Neural progenitor cell (in vitro differentiated cells): ENCODE results near the gene SPAG8. TPM values are rescaled to one million over a fixed set of nuclear protein-coding genes. Genes with fewer than 3 reads are reported as not detected.

Experiments used
- DNase-seq: peaks from one replicate; pipeline ENCODE4 v3.0.0-alpha.2; 2016; ENCODE audit warnings: low spot score
- H2AFZ ChIP-seq: fragments of 200-600 bp; sonication (generic); replicated peaks from 2 replicates; pipeline ENCODE4 v1.6.1; 2016; ENCODE audit warnings: antibody characterized with exemption
- H3F3A ChIP-seq: fragments of 200-600 bp; sonication (generic); 2 replicates; pipeline ENCODE4 v1.6.1; 2016; ENCODE audit warnings: antibody characterized with exemption, low read depth
- H3K27ac ChIP-seq: fragments of 200-600 bp; sonication (generic); 2 replicates; pipeline ENCODE4 v1.5.1; 2016; ENCODE audit warnings: mild to moderate bottlenecking
- H3K27me3 ChIP-seq: fragments of 200-600 bp; sonication (generic); 2 replicates; pipeline ENCODE4 v1.6.1; 2016; ENCODE audit warnings: mild to moderate bottlenecking, moderate library complexity
- H3K36me3 ChIP-seq: fragments of 200-600 bp; sonication (generic); 2 replicates; pipeline ENCODE4 v1.5.1; 2016
- H3K4me1 ChIP-seq: fragments of 200-600 bp; sonication (generic); 2 replicates; pipeline ENCODE4 v1.6.1; 2016; ENCODE audit warnings: mixed run types
- H3K4me2 ChIP-seq: fragments of 200-600 bp; sonication (generic); 2 replicates; pipeline ENCODE4 v1.6.1; 2016
- H3K4me3 ChIP-seq: fragments of 200-600 bp; sonication (generic); 2 replicates; pipeline ENCODE4 v1.5.1; 2016
- H3K79me2 ChIP-seq: fragments of 200-600 bp; sonication (generic); 2 replicates; pipeline ENCODE4 v1.6.1; 2016; ENCODE audit warnings: low read depth
- H3K9ac ChIP-seq: fragments of 200-600 bp; sonication (generic); 2 replicates; pipeline ENCODE4 v1.6.1; 2016
- H3K9me3 ChIP-seq: fragments of 200-600 bp; sonication (generic); 2 replicates; pipeline ENCODE4 v1.5.1; 2016; ENCODE audit warnings: low read depth
- H4K20me1 ChIP-seq: fragments of 200-600 bp; sonication (generic); 2 replicates; pipeline ENCODE4 v1.6.1; 2016; ENCODE audit warnings: low read depth
- H3K27ac Mint-ChIP-seq: 3 replicates; pipeline ENCODE4 v1.8.0; 2021; ENCODE audit warnings: mixed read lengths
- H3K27me3 Mint-ChIP-seq: 2 replicates; pipeline ENCODE4 v1.8.0; 2022; ENCODE audit warnings: low read depth, mild to moderate bottlenecking, inconsistent platforms, moderate library complexity, mixed read lengths; ENCODE audit not compliant: insufficient read depth
- H3K36me3 Mint-ChIP-seq: 3 replicates; pipeline ENCODE4 v1.8.0; 2021; ENCODE audit warnings: mixed read lengths
- H3K4me1 Mint-ChIP-seq: 3 replicates; pipeline ENCODE4 v1.8.0; 2021; ENCODE audit warnings: mixed read lengths
- H3K4me3 Mint-ChIP-seq: 3 replicates; pipeline ENCODE4 v1.8.0; 2021; ENCODE audit warnings: mild to moderate bottlenecking, moderate library complexity, mixed read lengths
- H3K9me3 Mint-ChIP-seq: 3 replicates; pipeline ENCODE4 v1.8.0; 2020; ENCODE audit warnings: mixed read lengths
- CTCF ChIP-seq: fragments of 200-600 bp; sonication (generic); IDR thresholded peaks from 2 replicates; pipeline ENCODE4 v1.5.1; 2017; ENCODE audit warnings: antibody characterized with exemption, mild to moderate bottlenecking
- EZH2 ChIP-seq: fragments of 200-600 bp; sonication (generic); IDR thresholded peaks from 2 replicates; pipeline ENCODE4 v1.6.1; 2017; ENCODE audit warnings: antibody characterized with exemption, mild to moderate bottlenecking, moderate library complexity
- EZH2phosphoT487 ChIP-seq: fragments of 200-600 bp; sonication (generic); IDR thresholded peaks from 2 replicates; pipeline ENCODE4 v1.6.1; 2017; ENCODE audit warnings: antibody characterized with exemption
- total RNA-seq: library from RNA; depleted of rRNA; stranded (reverse); fragments of >200 nt; gene quantifications from 2 replicates; pipeline ENCODE4 v1.2.3, GENCODE V29; 2015; ENCODE audit warnings: low replicate concordance

SPAG8 gene
- total RNA-seq, 1 donor from 2014 or later: 1.6 TPM

- Histone ChIP-seq H3F3A (peaks cover 29% of the 10 kb centered on the region), H3K27ac (no peak overlapping the region), H3K79me2 (peaks cover 3% of the 10 kb centered on the region), H3K4me2 (no peak overlapping the region), H3K9ac (no peak overlapping the region), H3K36me3 (no peaks in the 10 kb centered on the region), H4K20me1 (no peaks in the 10 kb centered on the region), H3K27me3 (no peaks in the 10 kb centered on the region), H3K4me3 (no peak overlapping the region), H3K9me3 (no peaks in the 10 kb centered on the region), H3K4me1 (peaks cover 9% of the 10 kb centered on the region), H2AFZ (no peak overlapping the region)
- Mint-ChIP-seq H3K4me1 (peaks cover 18% of the 10 kb centered on the region), H3K27me3 (peaks cover 8% of the 10 kb centered on the region), H3K36me3 (no peaks in the 10 kb centered on the region), H3K9me3 (no peaks in the 10 kb centered on the region), H3K27ac (no peak overlapping the region), H3K4me3 (no peak overlapping the region)
- DNase-seq: no peak
- no peak for TF ChIP-seq EZH2phosphoT487
- TF ChIP-seq CTCF: no peak
- TF ChIP-seq EZH2: no peak
Observed at GRCh38 chr9:35818341-35818740, 6.3 kb upstream of the SPAG8 start.

- H3K79me2 ChIP-seq: peaks cover 3% of the 10 kb centered on the region
- Mint-ChIP-seq H3K27ac (no peak overlapping the region), H3K9me3 (no peaks in the 10 kb centered on the region), H3K36me3 (no peaks in the 10 kb centered on the region), H3K4me3 (no peak overlapping the region), H3K27me3 (peaks cover 8% of the 10 kb centered on the region), H3K4me1 (peaks cover 33% of the 10 kb centered on the region)
- no peak for TF ChIP-seq EZH2
- no peak for TF ChIP-seq EZH2phosphoT487
- peak; percentile 28 for TF ChIP-seq CTCF
- H3K9me3 ChIP-seq: no peaks in the 10 kb centered on the region
- H2AFZ ChIP-seq: no peak overlapping the region
- no peak overlapping the region for H3K27ac ChIP-seq
- no peak overlapping the region for H3K4me3 ChIP-seq
- no peak overlapping the region for H3K9ac ChIP-seq
- no peaks in the 10 kb centered on the region for H3K27me3 ChIP-seq
- H4K20me1 ChIP-seq: no peaks in the 10 kb centered on the region
- peaks cover 16% of the 10 kb centered on the region for H3K4me1 ChIP-seq
- H3F3A ChIP-seq: peaks cover 32% of the 10 kb centered on the region
- no peaks in the 10 kb centered on the region for H3K36me3 ChIP-seq
- DNase-seq: peak; percentile 52
- H3K4me2 ChIP-seq: no peak overlapping the region
Observed at GRCh38 chr9:35816708-35817107, 4.6 kb upstream of the SPAG8 start.

GRCh38 chr9:35814841-35815543 lies 2.9 kb upstream of the SPAG8 start, which contains the start of gene HINT2:
Gene HINT2, minus strand, starts transcription at chr9:35815042. Its CDS starts 63 bp downstream, at chr9:35814979.
- Histone ChIP-seq H3K9me3 (no peaks in the 10 kb centered on the region), H3F3A (peaks cover 32% of the 10 kb centered on the region), H3K27me3 (no peaks in the 10 kb centered on the region), H3K79me2 (peaks cover 3% of the 10 kb centered on the region), H3K4me2 (peak within 1 kb of the TSS; percentile 76), H3K36me3 (no peaks in the 10 kb centered on the region), H3K27ac (peak within 1 kb of the TSS; percentile 80), H2AFZ (peak within 1 kb of the TSS; percentile 82), H3K9ac (peak within 1 kb of the TSS; percentile 50), H3K4me3 (peak within 1 kb of the TSS; percentile 69), H4K20me1 (no peaks in the 10 kb centered on the region), H3K4me1 (peaks cover 16% of the 10 kb centered on the region)
- peak within 1 kb of the TSS; percentile 86 for H3K27ac Mint-ChIP-seq
- peaks cover 4% of the 10 kb centered on the region for H3K27me3 Mint-ChIP-seq
- H3K36me3 Mint-ChIP-seq: no peaks in the 10 kb centered on the region
- peak; percentile 99 for DNase-seq
- H3K4me1 Mint-ChIP-seq: peaks cover 35% of the 10 kb centered on the region
- H3K4me3 Mint-ChIP-seq: peak within 1 kb of the TSS; percentile 88
- TF ChIP-seq EZH2phosphoT487: no peak
- H3K9me3 Mint-ChIP-seq: no peaks in the 10 kb centered on the region
